Myocyte (in vitro differentiated cells): ENCODE results near the gene ACSS2. TPM values are rescaled to one million over a fixed set of nuclear protein-coding genes. Genes with fewer than 3 reads are reported as not detected.

Source experiments
- DNase-seq: peaks from one replicate; pipeline ENCODE4 v3.0.0-alpha.2; 2012; ENCODE audit warnings: low read depth
- total RNA-seq: library from RNA; depleted of rRNA; stranded (reverse); fragments of >200 nt; gene quantifications from 2 replicates; pipeline ENCODE4 v1.2.3, GENCODE V29; 2014

ACSS2 gene
- total RNA-seq, 1 donor from 2014 or later = 43.6 TPM

GRCh38 chr20:34915131-34915530 lies 38.7 kb downstream of the ACSS2 start:
- no peak for DNase-seq

GRCh38 chr20:34915749-34916455 lies 39.5 kb downstream of the ACSS2 start:
- no peak for DNase-seq

- no peak for DNase-seq
Observed at GRCh38 chr20:34916774-34917354, 40.5 kb downstream of the ACSS2 start.

- no peak for DNase-seq
Observed at GRCh38 chr20:34920055-34920454, 43.6 kb downstream of the ACSS2 start.

GRCh38 chr20:34921436-34921835 lies 45.0 kb downstream of the ACSS2 start:
- no peak for DNase-seq

- peak; percentile 63 for DNase-seq
Observed at GRCh38 chr20:34922654-34923381, 46.4 kb downstream of the ACSS2 start.

GRCh38 chr20:34923414-34923813 lies 47.0 kb downstream of the ACSS2 start:
- no peak for DNase-seq

- no peak for DNase-seq
Observed at GRCh38 chr20:34925341-34925740, 48.9 kb downstream of the ACSS2 start.

- no peak for DNase-seq
Observed at GRCh38 chr20:34925981-34926380, 49.6 kb downstream of the ACSS2 start.

- no peak for DNase-seq
Observed at GRCh38 chr20:34926581-34926980, 50.2 kb downstream of the ACSS2 start.

GRCh38 chr20:34927736-34928135 lies 51.3 kb downstream of the ACSS2 start:
- no peak for DNase-seq

- DNase-seq = no peak
Observed at GRCh38 chr20:34928411-34928810, 52.0 kb downstream of the ACSS2 start.

- DNase-seq = no peak
Observed at GRCh38 chr20:34931771-34932170, 55.4 kb downstream of the ACSS2 start.

- peak; percentile 84 for DNase-seq
Observed at GRCh38 chr20:34938466-34939163, 62.2 kb downstream of the ACSS2 start.

GRCh38 chr20:34940081-34940481 lies 63.7 kb downstream of the ACSS2 start:
- peak; percentile 74 for DNase-seq

- DNase-seq = no peak
Observed at GRCh38 chr20:34941226-34941625, 64.8 kb downstream of the ACSS2 start.

GRCh38 chr20:34942301-34942700 lies 65.9 kb downstream of the ACSS2 start:
- no peak for DNase-seq

GRCh38 chr20:34943808-34944567 lies 67.6 kb downstream of the ACSS2 start:
- DNase-seq = no peak

GRCh38 chr20:34945315-34946077 lies 69.1 kb downstream of the ACSS2 start:
- DNase-seq = no peak

GRCh38 chr20:34946661-34947060 lies 70.2 kb downstream of the ACSS2 start:
- DNase-seq = no peak
